Endothelial cell of umbilical vein (primary cell): ENCODE results near the gene NELFA. TPM values are rescaled to one million over a fixed set of nuclear protein-coding genes. Genes with fewer than 3 reads are reported as not detected.

Experiments used
- BruUV-seq: library from RNA; stranded (reverse); fragments of 400-500 nt; replicated peaks from 2 replicates; lab custom pipeline; 2021; lab: Mats Ljungman, UMichigan
- CTCF ChIA-PET: fragments of 300-600, 350-600 bp; sonication (Branson Sonifier 250); formaldehyde crosslinking; loops from one replicate; lab custom pipeline; 2021; ENCODE audit warnings: antibody characterized with exemption, inconsistent platforms; lab: Charles Lee
- POLR2A ChIA-PET: fragments of 300-600, 350-600 bp; sonication (Branson Sonifier 250); formaldehyde crosslinking; loops from one replicate; lab custom pipeline; 2021; ENCODE audit warnings: antibody characterized with exemption, inconsistent platforms; lab: Charles Lee
- DNase-seq: peaks from one replicate; pipeline ENCODE4 v3.0.0-alpha.2; 2011; ENCODE audit warnings: low read depth, low spot score
- FAIRE-seq: peaks from 2 replicates; lab custom pipeline; 2011; peaks lifted over from hg19 to GRCh38; lab: Jason Lieb, UNC
- H2AFZ ChIP-seq: 2 replicates; pipeline ENCODE4 v1.6.0; 2012; ENCODE audit warnings: low read depth, low read length, control low read depth, inconsistent platforms
- H3K27ac ChIP-seq: 2 replicates; pipeline ENCODE4 v1.5.1; 2011; ENCODE audit warnings: low read depth, mild to moderate bottlenecking, control low read depth, low read length, moderate library complexity; ENCODE audit not compliant: insufficient read depth
- H3K27me3 ChIP-seq, 2 experiments: 2 replicates each; pipeline versions ENCODE4 v1.6.0 to v1.6.1; 2011; ENCODE audit warnings: low read length in 2 of 2, mixed read lengths in 1 of 2; ENCODE audit not compliant: control insufficient read depth in 2 of 2, insufficient read depth in 2 of 2
- H3K36me3 ChIP-seq, 2 experiments: 2 replicates in 1 of 2; 3 replicates in 1 of 2; pipeline ENCODE4 v1.5.1; 2011; ENCODE audit warnings: low read length in 2 of 2, mild to moderate bottlenecking in 1 of 2, moderate library complexity in 1 of 2; ENCODE audit not compliant: control insufficient read depth in 2 of 2, insufficient read depth in 2 of 2; ENCODE audit errors: extremely low read depth in 1 of 2
- H3K4me1 ChIP-seq: 3 replicates; pipeline ENCODE4 v1.5.1; 2011; ENCODE audit warnings: mild to moderate bottlenecking, low read length; ENCODE audit not compliant: control insufficient read depth, insufficient read depth; ENCODE audit errors: extremely low read depth
- H3K4me2 ChIP-seq: 2 replicates; pipeline ENCODE4 v1.6.1; 2011; ENCODE audit warnings: low read length, control low read depth, mixed read lengths; ENCODE audit not compliant: insufficient read depth
- H3K4me3 ChIP-seq, 3 experiments: fragments of 200-600 bp in 1 of 3; sonication (generic), shearing (Covaris generic) in 1 of 3; replicated peaks in 1 of 3; 2 replicates each; pipeline ENCODE4 v1.5.1; 2011 to 2016; ENCODE audit warnings: control low read depth in 3 of 3, low read length in 3 of 3, mild to moderate bottlenecking in 2 of 3, inconsistent platforms in 1 of 3, low read depth in 1 of 3, moderate library complexity in 1 of 3; ENCODE audit not compliant: insufficient read depth in 1 of 3
- H3K79me2 ChIP-seq: 2 replicates; pipeline ENCODE4 v1.6.0; 2012; ENCODE audit warnings: low read length, inconsistent platforms; ENCODE audit not compliant: control insufficient read depth, insufficient read depth
- H3K9ac ChIP-seq: replicated peaks from 2 replicates; pipeline ENCODE3; 2011; ENCODE audit warnings: low read length, control low read depth; ENCODE audit not compliant: insufficient read depth; ENCODE audit errors: extremely low read depth
- H3K9me1 ChIP-seq: replicated peaks from 3 replicates; pipeline ENCODE4 v1.6.0; 2011; ENCODE audit warnings: mild to moderate bottlenecking, low read length; ENCODE audit not compliant: control insufficient read depth, insufficient read depth; ENCODE audit errors: extremely low read depth
- H3K9me3 ChIP-seq: replicated peaks from 2 replicates; pipeline ENCODE4 v1.5.1; 2012; ENCODE audit warnings: low read length, inconsistent platforms; ENCODE audit not compliant: control insufficient read depth, insufficient read depth
- H4K20me1 ChIP-seq: replicated peaks from 2 replicates; pipeline ENCODE3; 2011; ENCODE audit warnings: mild to moderate bottlenecking, low read length; ENCODE audit not compliant: control insufficient read depth, insufficient read depth; ENCODE audit errors: extremely low read depth
- EZH2 ChIP-seq: IDR thresholded peaks from 2 replicates; pipeline ENCODE4 v1.6.1; 2012; ENCODE audit warnings: borderline replicate concordance, low read depth, mild to moderate bottlenecking, moderate library complexity, low read length, inconsistent platforms; ENCODE audit not compliant: severe bottlenecking
- GATA2 ChIP-seq: IDR thresholded peaks from 2 replicates; pipeline ENCODE4 v1.7.0; 2011; ENCODE audit warnings: low read depth, mild to moderate bottlenecking, moderate library complexity, mixed read lengths, low read length; ENCODE audit not compliant: insufficient read length, insufficient read depth
- JUN ChIP-seq: IDR thresholded peaks from 2 replicates; pipeline ENCODE4 v1.6.1; 2011; ENCODE audit warnings: borderline replicate concordance, low read depth; ENCODE audit not compliant: insufficient read length, insufficient read depth
- POLR2AphosphoS5 ChIP-seq: IDR thresholded peaks from 2 replicates; pipeline ENCODE4 v1.6.1; 2012; ENCODE audit warnings: low read depth, mild to moderate bottlenecking, control low read depth, low read length, moderate library complexity; ENCODE audit not compliant: insufficient read depth
- dilution Hi-C: fragments of 300-500 bp; cut with MboI; formaldehyde crosslinking; loops from one replicate; pipeline ENCODE4 v1.15.0; 2019; ENCODE audit warnings: low sequenced_read_pairs; ENCODE audit not compliant: extremely low pct_ligation_motif_present
- intact Hi-C: fragments of 100-400 bp; cut with micrococcal nuclease; formaldehyde crosslinking; loops from one replicate; pipeline ENCODE4 v1.10.0; 2022
- polyA plus RNA-seq, 4 experiments: library from polyadenylated mRNA; depleted of rRNA in 3 of 4; stranded (reverse) in 3 of 4; unstranded in 1 of 4; fragments of >200 nt; gene quantifications; 2 replicates each; pipeline versions ENCODE4 v1.2.1 to v1.2.3, GENCODE V29; 2011 to 2012; ENCODE audit warnings: missing spikeins in 1 of 4
- total RNA-seq: library from RNA; stranded (reverse); gene quantifications from 2 replicates; pipeline ENCODE4 v1.2.3, GENCODE V29; 2021
- TF ChIP-seq, protein P1 (sequence below): IDR thresholded peaks from 2 replicates; pipeline ENCODE4 v1.6.1; 2011; ENCODE audit not compliant: insufficient read depth, insufficient read length
- TF ChIP-seq, protein P2 (sequence below), 2 donors: IDR thresholded peaks; 1 replicate in 1 of 2; 2 replicates in 1 of 2; pipeline ENCODE4 v1.5.1; 2011; ENCODE audit warnings: low read length in 2 of 2, mild to moderate bottlenecking in 2 of 2, moderate library complexity in 2 of 2, control low read depth in 1 of 2, inconsistent platforms in 1 of 2, low read depth in 1 of 2; ENCODE audit not compliant: insufficient read depth in 1 of 2; ENCODE audit errors: extremely low read depth in 1 of 2

NELFA gene
- total and polyA plus RNA-seq, 2 donors (not counting 3 experiments of a cell fraction or from before 2014, with no cell fraction given), result 22.8 to 30.3 TPM

- Histone ChIP-seq H3K4me3 (no peak overlapping the region), H3K79me2 (peaks cover 15% of the 10 kb centered on the region), H3K36me3 (peaks cover 7 to 26% of the 10 kb centered on the region in 2 experiments), H3K4me1 (no peaks in the 10 kb centered on the region), H3K27ac (no peak overlapping the region), H3K9me1 (no peaks in the 10 kb centered on the region), H3K9me3 (no peaks in the 10 kb centered on the region), H2AFZ (no peak overlapping the region), H3K4me2 (no peak overlapping the region), H3K9ac (no peak overlapping the region), H3K27me3 (no peaks in the 10 kb centered on the region), H4K20me1 (no peaks in the 10 kb centered on the region)
- ChIA-PET POLR2A (no interaction called here), CTCF (no interaction called here)
- BruUV-seq, result no TSS peak
- FAIRE-seq, result peak; percentile 50
- no peak for DNase-seq
- TF ChIP-seq EZH2 (no peak), GATA2 (no peak), JUN (no peak), POLR2AphosphoS5 (no peak)
- TF ChIP-seq, protein P1, sequence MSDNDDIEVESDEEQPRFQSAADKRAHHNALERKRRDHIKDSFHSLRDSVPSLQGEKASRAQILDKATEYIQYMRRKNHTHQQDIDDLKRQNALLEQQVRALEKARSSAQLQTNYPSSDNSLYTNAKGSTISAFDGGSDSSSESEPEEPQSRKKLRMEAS, result no peak
- TF ChIP-seq, protein P2, sequence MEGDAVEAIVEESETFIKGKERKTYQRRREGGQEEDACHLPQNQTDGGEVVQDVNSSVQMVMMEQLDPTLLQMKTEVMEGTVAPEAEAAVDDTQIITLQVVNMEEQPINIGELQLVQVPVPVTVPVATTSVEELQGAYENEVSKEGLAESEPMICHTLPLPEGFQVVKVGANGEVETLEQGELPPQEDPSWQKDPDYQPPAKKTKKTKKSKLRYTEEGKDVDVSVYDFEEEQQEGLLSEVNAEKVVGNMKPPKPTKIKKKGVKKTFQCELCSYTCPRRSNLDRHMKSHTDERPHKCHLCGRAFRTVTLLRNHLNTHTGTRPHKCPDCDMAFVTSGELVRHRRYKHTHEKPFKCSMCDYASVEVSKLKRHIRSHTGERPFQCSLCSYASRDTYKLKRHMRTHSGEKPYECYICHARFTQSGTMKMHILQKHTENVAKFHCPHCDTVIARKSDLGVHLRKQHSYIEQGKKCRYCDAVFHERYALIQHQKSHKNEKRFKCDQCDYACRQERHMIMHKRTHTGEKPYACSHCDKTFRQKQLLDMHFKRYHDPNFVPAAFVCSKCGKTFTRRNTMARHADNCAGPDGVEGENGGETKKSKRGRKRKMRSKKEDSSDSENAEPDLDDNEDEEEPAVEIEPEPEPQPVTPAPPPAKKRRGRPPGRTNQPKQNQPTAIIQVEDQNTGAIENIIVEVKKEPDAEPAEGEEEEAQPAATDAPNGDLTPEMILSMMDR (IDR thresholded peaks at IDR 0.05; ENCODE audit: extremely low read depth in 1 of 2, insufficient read depth in 1 of 2, low read depth in 1 of 2, low read length in 2 of 2), result no peak
- intact Hi-C loops (no loop called here), dilution Hi-C loops (no loop called here)
Measured at GRCh38 chr4:1950369-1950768, 58.4 kb downstream of the NELFA start.
